ENCODE data around the gene FNIP2.

GRCh38 chr4:158802914-158803313 lies 34.1 kb downstream of the FNIP2 start:
- TF ChIP-seq, protein P1, sequence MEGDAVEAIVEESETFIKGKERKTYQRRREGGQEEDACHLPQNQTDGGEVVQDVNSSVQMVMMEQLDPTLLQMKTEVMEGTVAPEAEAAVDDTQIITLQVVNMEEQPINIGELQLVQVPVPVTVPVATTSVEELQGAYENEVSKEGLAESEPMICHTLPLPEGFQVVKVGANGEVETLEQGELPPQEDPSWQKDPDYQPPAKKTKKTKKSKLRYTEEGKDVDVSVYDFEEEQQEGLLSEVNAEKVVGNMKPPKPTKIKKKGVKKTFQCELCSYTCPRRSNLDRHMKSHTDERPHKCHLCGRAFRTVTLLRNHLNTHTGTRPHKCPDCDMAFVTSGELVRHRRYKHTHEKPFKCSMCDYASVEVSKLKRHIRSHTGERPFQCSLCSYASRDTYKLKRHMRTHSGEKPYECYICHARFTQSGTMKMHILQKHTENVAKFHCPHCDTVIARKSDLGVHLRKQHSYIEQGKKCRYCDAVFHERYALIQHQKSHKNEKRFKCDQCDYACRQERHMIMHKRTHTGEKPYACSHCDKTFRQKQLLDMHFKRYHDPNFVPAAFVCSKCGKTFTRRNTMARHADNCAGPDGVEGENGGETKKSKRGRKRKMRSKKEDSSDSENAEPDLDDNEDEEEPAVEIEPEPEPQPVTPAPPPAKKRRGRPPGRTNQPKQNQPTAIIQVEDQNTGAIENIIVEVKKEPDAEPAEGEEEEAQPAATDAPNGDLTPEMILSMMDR (IDR thresholded peaks at IDR 0.05): no peak
- TF ChIP-seq POLR2A (IDR thresholded peaks at IDR 0.05): no peak

Data from heart left ventricle (tissue), 13 donors.